Choroid plexus epithelial cell (primary cell): ENCODE results near the gene KIF7.

ENCODE experiments used
- DNase-seq: peaks from one replicate; pipeline ENCODE4 v3.0.0-alpha.2; 2010; ENCODE audit warnings: low read depth
- H3K4me3 ChIP-seq: 2 replicates; pipeline ENCODE4 v1.5.1; 2011; ENCODE audit warnings: low read depth, mild to moderate bottlenecking, control low read depth, low read length, moderate library complexity
- CTCF ChIP-seq: conservative IDR thresholded peaks from 2 replicates; pipeline ENCODE4 v1.5.1; 2011; ENCODE audit warnings: low read depth, mild to moderate bottlenecking, control low read depth, inconsistent platforms, low read length, moderate library complexity

KIF7 gene

GRCh38 chr15:89649013-89649625 lies 6.1 kb downstream of the KIF7 start:
- DNase-seq, result no peak
- TF ChIP-seq CTCF, result no peak
- no peak overlapping the region for H3K4me3 ChIP-seq

- no peak for TF ChIP-seq CTCF
- no peak for DNase-seq
- no peak overlapping the region for H3K4me3 ChIP-seq
Observed at GRCh38 chr15:89648106-89649012, 6.9 kb downstream of the KIF7 start.

GRCh38 chr15:89647191-89647851 lies 7.9 kb downstream of the KIF7 start:
- peak; percentile 91 for TF ChIP-seq CTCF
- DNase-seq, result peak; percentile 66
- no peak overlapping the region for H3K4me3 ChIP-seq

- TF ChIP-seq CTCF, result no peak
- H3K4me3 ChIP-seq, result no peak overlapping the region
- DNase-seq, result no peak
Observed at GRCh38 chr15:89646416-89647141, 8.7 kb downstream of the KIF7 start.

- no peak for DNase-seq
Observed at GRCh38 chr15:89645680-89646079, 9.6 kb downstream of the KIF7 start.

More at GRCh38 chr15:89645680-89646079, 9.6 kb downstream of the KIF7 start:
- H3K4me3 ChIP-seq, result no peak overlapping the region
- TF ChIP-seq CTCF, result no peak
